Mesenchymal stem cell (in vitro differentiated cells and primary cell): ENCODE data around the gene EML1. TPM values are rescaled to one million over a fixed set of nuclear protein-coding genes. Genes with fewer than 3 reads are reported as not detected.

Experiments used
- DNase-seq: peaks from one replicate; pipeline ENCODE4 v3.0.0-alpha.2; 2013
- H2AFZ ChIP-seq: one replicate; pipeline ENCODE4 v1.6.1; 2013; ENCODE audit warnings: low read depth, mild to moderate bottlenecking, control low read depth, inconsistent platforms, low read length, moderate library complexity
- H2AK5ac ChIP-seq: 2 replicates; pipeline ENCODE4 v1.6.1; 2013; ENCODE audit warnings: low read length, moderate library complexity, mild to moderate bottlenecking, inconsistent platforms; ENCODE audit not compliant: severe bottlenecking
- H2BK120ac ChIP-seq: one replicate; pipeline ENCODE4 v1.6.1; 2013; ENCODE audit warnings: low read depth, mild to moderate bottlenecking, inconsistent platforms, low read length, moderate library complexity
- H2BK12ac ChIP-seq, 2 experiments: one replicate each; pipeline ENCODE4 v1.6.1; 2013; ENCODE audit warnings: inconsistent platforms in 2 of 2, low read length in 2 of 2, mild to moderate bottlenecking in 2 of 2, moderate library complexity in 2 of 2, control low read depth in 1 of 2
- H2BK15ac ChIP-seq: one replicate; pipeline ENCODE4 v1.6.1; 2013; ENCODE audit warnings: mild to moderate bottlenecking, low read depth, inconsistent platforms; ENCODE audit not compliant: poor library complexity, severe bottlenecking
- H2BK5ac ChIP-seq: 2 replicates; pipeline ENCODE4 v1.6.1; 2013; ENCODE audit warnings: low read depth, mild to moderate bottlenecking, low read length, control low read depth, inconsistent platforms; ENCODE audit not compliant: poor library complexity, severe bottlenecking
- H3K14ac ChIP-seq, 2 experiments: one replicate each; pipeline ENCODE4 v1.6.1; 2013; ENCODE audit warnings: inconsistent platforms in 2 of 2, low read length in 2 of 2, control low read depth in 1 of 2, mild to moderate bottlenecking in 1 of 2, moderate library complexity in 1 of 2
- H3K18ac ChIP-seq, 2 experiments: one replicate each; pipeline ENCODE4 v1.6.1; 2013; ENCODE audit warnings: inconsistent platforms in 2 of 2, low read length in 2 of 2, control low read depth in 1 of 2, low read depth in 1 of 2, mild to moderate bottlenecking in 1 of 2
- H3K23ac ChIP-seq, 2 experiments: one replicate each; pipeline ENCODE4 v1.6.1; 2013; ENCODE audit warnings: inconsistent platforms in 2 of 2, low read length in 2 of 2, mild to moderate bottlenecking in 2 of 2, moderate library complexity in 2 of 2, control low read depth in 1 of 2
- H3K27ac ChIP-seq: 2 replicates; pipeline ENCODE4 v1.5.1; 2013; ENCODE audit warnings: mild to moderate bottlenecking, moderate library complexity, low read length, control low read depth, inconsistent platforms; ENCODE audit not compliant: poor library complexity, severe bottlenecking
- H3K27me3 ChIP-seq, 2 experiments: 2 replicates each; pipeline versions ENCODE4 v1.6.1 to v1.7.0; 2013; ENCODE audit warnings: low read length in 2 of 2, mild to moderate bottlenecking in 2 of 2, moderate library complexity in 2 of 2, control low read depth in 1 of 2, inconsistent platforms in 1 of 2; ENCODE audit not compliant: control insufficient read depth in 1 of 2, insufficient read depth in 1 of 2
- H3K36me3 ChIP-seq, 2 experiments: 2 replicates each; pipeline versions ENCODE4 v1.6.1 to v1.7.0; 2013; ENCODE audit warnings: low read length in 2 of 2, control low read depth in 1 of 2, inconsistent platforms in 1 of 2, low read depth in 1 of 2, mild to moderate bottlenecking in 1 of 2; ENCODE audit not compliant: insufficient read depth in 2 of 2, control insufficient read depth in 1 of 2
- H3K4ac ChIP-seq, 2 experiments: one replicate each; pipeline ENCODE4 v1.6.1; 2013; ENCODE audit warnings: inconsistent platforms in 2 of 2, low read length in 2 of 2, mild to moderate bottlenecking in 2 of 2, moderate library complexity in 2 of 2, control low read depth in 1 of 2, low read depth in 1 of 2
- H3K4me1 ChIP-seq: 2 replicates; pipeline ENCODE4 v1.6.1; 2013; ENCODE audit warnings: low read depth, low read length, control low read depth; ENCODE audit not compliant: control insufficient read depth, insufficient read depth
- H3K4me2 ChIP-seq: 2 replicates; pipeline ENCODE4 v1.6.1; 2013; ENCODE audit warnings: low read length, mild to moderate bottlenecking, inconsistent platforms; ENCODE audit not compliant: poor library complexity, severe bottlenecking
- H3K4me3 ChIP-seq, 2 experiments: 2 replicates each; pipeline versions ENCODE4 v1.5.1 to v1.7.0; 2013; ENCODE audit warnings: low read length in 2 of 2, mild to moderate bottlenecking in 2 of 2, control low read depth in 1 of 2, low read depth in 1 of 2; ENCODE audit not compliant: insufficient read depth in 1 of 2
- H3K79me1 ChIP-seq: replicated peaks from 2 replicates; pipeline ENCODE4 v1.6.1; 2013; ENCODE audit warnings: mild to moderate bottlenecking, control low read depth, low read length, inconsistent platforms; ENCODE audit not compliant: poor library complexity, severe bottlenecking
- H3K9ac ChIP-seq: 2 replicates; pipeline ENCODE4 v1.7.0; 2013; ENCODE audit warnings: mild to moderate bottlenecking, low read length, moderate library complexity
- H3K9me3 ChIP-seq: 2 replicates; pipeline ENCODE4 v1.7.0; 2013; ENCODE audit warnings: mild to moderate bottlenecking, low read length; ENCODE audit not compliant: control insufficient read depth
- H4K8ac ChIP-seq: one replicate; pipeline ENCODE4 v1.6.1; 2013; ENCODE audit warnings: inconsistent platforms, mild to moderate bottlenecking, low read length, moderate library complexity
- H4K91ac ChIP-seq: one replicate; pipeline ENCODE4 v1.6.1; 2013; ENCODE audit warnings: mild to moderate bottlenecking, low read length, inconsistent platforms
- WGBS: methylation state at CpG from one replicate; pipeline ENCODE4 v1.1.7; 2013; ENCODE audit warnings: mixed read lengths; 5-methylcytosine and 5-hydroxymethylcytosine counted together
- polyA plus RNA-seq, 2 experiments: library from polyadenylated mRNA; stranded (reverse); fragments of 200-250 nt; gene quantifications; one replicate each; pipeline ENCODE4 v1.2.3, GENCODE V29; 2013

Gene EML1
- polyA plus RNA-seq (2013, experiment 1 of 2) = 5.9 TPM
- polyA plus RNA-seq (2013, experiment 2 of 2) = 5.2 TPM

GRCh38 chr14:99793213-99794150 lies at the start of gene EML1:
Gene EML1, plus strand, starts transcription at chr14:99793413. Its CDS starts 64 bp downstream, at chr14:99793477.
- Histone ChIP-seq H2BK5ac (no peak within 1 kb of the TSS), H3K9ac (peak within 1 kb of the TSS; percentile 95), H3K4me1 (peaks cover 6% of the 10 kb centered on the region), H3K23ac (no peak within 1 kb of the TSS), H3K18ac (peak within 1 kb of the TSS; percentile 76 to 95), H2BK15ac (peak within 1 kb of the TSS; percentile 49), H2BK12ac (no peak within 1 kb of the TSS), H3K27me3 (no peaks in the 10 kb centered on the region), H2AFZ (peak within 1 kb of the TSS; percentile 96), H3K27ac (no peak within 1 kb of the TSS), H2AK5ac (no peak within 1 kb of the TSS), H3K4me3 (peak within 1 kb of the TSS; percentile 82 to 89), H3K14ac (peak within 1 kb of the TSS in 1 of 2 experiments; percentile 94), H3K4me2 (peak within 1 kb of the TSS; percentile 82), H3K36me3 (no peaks in the 10 kb centered on the region), H3K79me1 (peaks cover 3% of the 10 kb centered on the region), H2BK120ac (peak within 1 kb of the TSS; percentile 74), H4K91ac (peak within 1 kb of the TSS; percentile 43), H3K4ac (peak within 1 kb of the TSS in 1 of 2 experiments; percentile 94), H3K9me3 (no peaks in the 10 kb centered on the region), H4K8ac (peak within 1 kb of the TSS; percentile 88)
- peak; percentile 79 for DNase-seq
- under 1% methylated on average over 56 of the region's 121 CpGs for WGBS

DNA sequence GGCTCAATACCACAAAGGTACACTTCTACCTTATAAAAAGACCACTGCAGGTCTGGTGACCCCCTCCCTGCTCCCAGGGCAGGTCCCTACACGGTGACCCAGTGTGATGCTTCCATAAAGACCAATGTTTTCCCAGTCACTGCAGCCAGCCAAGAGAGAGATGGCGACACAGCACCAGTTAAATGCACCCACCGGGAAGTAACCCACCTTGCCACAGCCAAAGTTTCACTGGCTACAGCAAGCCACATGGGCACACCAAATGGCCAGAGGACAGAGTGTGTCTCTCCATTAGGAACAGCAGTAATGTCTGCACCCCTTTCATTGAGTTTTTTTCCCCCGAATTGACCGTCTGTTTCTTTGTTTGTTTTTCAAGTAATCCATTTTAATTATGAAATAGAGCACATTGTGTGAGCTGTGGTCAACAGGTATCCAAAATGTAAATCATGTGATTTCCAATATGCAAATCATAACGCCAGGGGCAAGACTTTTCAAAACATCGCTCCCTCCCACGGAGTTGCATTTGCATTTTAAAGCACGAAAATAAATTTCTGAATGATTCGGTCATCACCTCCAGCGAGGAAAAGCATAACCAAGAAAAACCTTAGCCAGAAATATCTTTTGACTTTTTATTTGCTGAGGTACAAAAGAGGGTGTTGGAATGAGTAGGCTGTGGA lies 48.9 kb upstream of the EML1 start:
- H3K9ac ChIP-seq = peak overlapping the region; percentile 36
- H3K4ac ChIP-seq = no peak overlapping the region
- H3K4me2 ChIP-seq = no peak overlapping the region
- no peak overlapping the region for H2AK5ac ChIP-seq
- H4K8ac ChIP-seq = no peak overlapping the region
- H2AFZ ChIP-seq = no peak overlapping the region
- peak overlapping the region; percentile 20 for H4K91ac ChIP-seq
- H3K4me3 ChIP-seq = no peak overlapping the region
- no peak overlapping the region for H2BK15ac ChIP-seq
- H2BK5ac ChIP-seq = no peak overlapping the region
- no peaks in the 10 kb centered on the region for H3K36me3 ChIP-seq
- no peak overlapping the region for H2BK12ac ChIP-seq
- no peaks in the 10 kb centered on the region for H3K9me3 ChIP-seq
- H3K79me1 ChIP-seq = no peaks in the 10 kb centered on the region
- H3K27me3 ChIP-seq = peaks cover 0 to 6% of the 10 kb centered on the region in 2 experiments
- no peak overlapping the region for H3K18ac ChIP-seq
- H2BK120ac ChIP-seq = no peak overlapping the region
- peak; percentile 31 for DNase-seq
- H3K27ac ChIP-seq = peak overlapping the region; percentile 59
- H3K4me1 ChIP-seq = peaks cover 24% of the 10 kb centered on the region
- no peak overlapping the region for H3K14ac ChIP-seq
- no peak overlapping the region for H3K23ac ChIP-seq
- WGBS = 31% methylated on average over 7 of the region's 11 CpGs

DNA sequence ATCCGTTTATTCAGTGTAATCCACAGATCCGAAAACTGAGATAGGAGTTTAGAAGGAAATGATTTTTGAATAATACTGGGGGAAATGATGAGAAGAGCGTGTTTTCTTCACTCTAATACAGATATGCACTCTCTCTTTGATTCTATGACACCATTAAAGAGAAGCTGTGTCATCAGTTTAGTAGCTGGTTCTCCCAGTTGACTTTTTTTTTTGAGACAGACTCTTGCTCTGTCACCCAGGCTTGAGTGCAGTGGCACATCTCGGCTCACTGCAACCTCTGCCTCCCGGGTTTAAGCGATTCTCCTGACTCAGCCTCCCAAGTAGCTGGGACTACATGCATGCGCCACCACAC lies 48.4 kb upstream of the EML1 start:
- no peak overlapping the region for H4K8ac ChIP-seq
- no peaks in the 10 kb centered on the region for H3K9me3 ChIP-seq
- no peak overlapping the region for H2BK15ac ChIP-seq
- no peak overlapping the region for H2BK5ac ChIP-seq
- peaks cover 24% of the 10 kb centered on the region for H3K4me1 ChIP-seq
- H3K18ac ChIP-seq = no peak overlapping the region
- peak overlapping the region; percentile 59 for H3K27ac ChIP-seq
- H3K9ac ChIP-seq = peak overlapping the region; percentile 36
- H2AK5ac ChIP-seq = no peak overlapping the region
- H3K36me3 ChIP-seq = no peaks in the 10 kb centered on the region
- H3K79me1 ChIP-seq = no peaks in the 10 kb centered on the region
- no peak overlapping the region for H3K23ac ChIP-seq
- H3K4me3 ChIP-seq = no peak overlapping the region
- no peak overlapping the region for H2BK12ac ChIP-seq
- H3K4ac ChIP-seq = no peak overlapping the region
- no peak overlapping the region for H4K91ac ChIP-seq
- H3K14ac ChIP-seq = no peak overlapping the region
- H3K27me3 ChIP-seq = peaks cover 0 to 5% of the 10 kb centered on the region in 2 experiments
- H3K4me2 ChIP-seq = no peak overlapping the region
- DNase-seq = peak; percentile 30
- no peak overlapping the region for H2BK120ac ChIP-seq
- WGBS = 62% methylated on average over 6 of the region's 7 CpGs
- H2AFZ ChIP-seq = no peak overlapping the region
